Sigmoid colon (tissue), 7 donors: ENCODE results near the gene FBXL7. TPM values are rescaled to one million over a fixed set of nuclear protein-coding genes. Genes with fewer than 3 reads are reported as not detected.

Experiments used
- DNase-seq: peaks from one replicate; pipeline ENCODE4 v3.0.0-alpha.2; 2019
- H3K27ac ChIP-seq, 4 donors: fragments of 200-600 bp; sonication (generic); one replicate each; pipeline ENCODE4 v1.5.1; 2016 to 2019; ENCODE audit warnings: mild to moderate bottlenecking in 1 of 4
- H3K27me3 ChIP-seq, 3 donors: fragments of 200-600 bp; sonication (generic); one replicate each; pipeline ENCODE4 v1.5.1; 2019; ENCODE audit warnings: mild to moderate bottlenecking in 1 of 3
- H3K36me3 ChIP-seq, 4 donors: fragments of 200-600 bp; sonication (generic); one replicate each; pipeline ENCODE4 v1.5.1; 2016 to 2019
- H3K4me1 ChIP-seq, 4 donors: fragments of 200-600 bp; sonication (generic); one replicate each; pipeline ENCODE4 v1.5.1; 2017 to 2019
- H3K4me3 ChIP-seq, 4 donors: fragments of 200-600 bp; sonication (generic); one replicate each; pipeline ENCODE4 v1.5.1; 2017 to 2019; ENCODE audit warnings: mild to moderate bottlenecking in 2 of 4, moderate library complexity in 1 of 4
- H3K9me3 ChIP-seq, 4 donors: fragments of 200-600 bp in 3 of 4; sonication (generic) in 3 of 4; one replicate each; pipeline versions ENCODE4 v1.5.1 to v1.6.1; 2013 to 2019
- CTCF ChIP-seq, 4 experiments: fragments of 450-650 bp in 3 of 4; fragments of 200-600 bp in 1 of 4; IDR thresholded peaks; one replicate each; pipeline ENCODE4 v1.5.1; 2016 to 2019; ENCODE audit warnings: antibody characterized with exemption in 4 of 4, mild to moderate bottlenecking in 3 of 4, moderate library complexity in 2 of 4
- EP300 ChIP-seq, 4 donors: sonication (generic); formaldehyde crosslinking; IDR thresholded peaks; one replicate each; pipeline ENCODE4 v1.6.1; 2017; ENCODE audit warnings: antibody characterized with exemption in 4 of 4
- POLR2A ChIP-seq, 2 donors: fragments of 450-650 bp; IDR thresholded peaks; one replicate each; pipeline ENCODE4 v1.6.1; 2016; ENCODE audit warnings: antibody characterized with exemption in 2 of 2, mild to moderate bottlenecking in 2 of 2, moderate library complexity in 2 of 2
- POLR2AphosphoS5 ChIP-seq, 4 donors: sonication (generic); formaldehyde crosslinking; IDR thresholded peaks; one replicate each; pipeline ENCODE4 v1.6.1; 2017; ENCODE audit warnings: antibody characterized with exemption in 4 of 4
- WGBS, 2 donors: extraction: QIAGEN DNeasy Blood & Tissue Kit; methylation state at CpG; one replicate each; pipeline ENCODE4 v1.1.7; 2013; 5-methylcytosine and 5-hydroxymethylcytosine counted together
- intact Hi-C: fragments of 100-400 bp; cut with DNase I; formaldehyde crosslinking; loops from one replicate; pipeline ENCODE4 v1.15.1; 2023
- polyA plus RNA-seq, 3 donors: library from polyadenylated mRNA; stranded (reverse); fragments of 200-250 nt; gene quantifications; one replicate each; pipeline ENCODE4 v1.2.3, GENCODE V29; 2013
- total RNA-seq, 4 donors: library from RNA; depleted of rRNA; stranded (reverse); fragments of >200 nt; gene quantifications; one replicate each; pipeline ENCODE4 v1.1.0, GENCODE V29; 2016
- donor health status: healthy with polysubstance abuse.
- donor health status: Bipolar disorder and iron deficiency.
- donor health status: healthy.

Gene FBXL7
- total and polyA plus RNA-seq, 7 donors = 0.92 to 44.3 (median 18.2) TPM

- no peaks in the 10 kb centered on the region for H3K27me3 ChIP-seq
- TF ChIP-seq CTCF (IDR thresholded peaks at IDR 0.05) = no peak
- TF ChIP-seq POLR2A (IDR thresholded peaks at IDR 0.05) = no peak
- TF ChIP-seq EP300 (IDR thresholded peaks at IDR 0.05) = no peak
- H3K4me1 ChIP-seq = peaks cover 0 to 14% (median 4%) of the 10 kb centered on the region in 4 donors
- 80 to 86% methylated on average over 4 of the region's 4 CpGs for WGBS, 2 donors
- no peak overlapping the region for H3K27ac ChIP-seq
- no peaks in the 10 kb centered on the region for H3K36me3 ChIP-seq
- intact Hi-C loops = no loop called here
- DNase-seq = no peak
- no peaks in the 10 kb centered on the region for H3K9me3 ChIP-seq
- H3K4me3 ChIP-seq = no peak overlapping the region
Observed at GRCh38 chr5:15544039-15544438, 44.1 kb downstream of the FBXL7 start.

GRCh38 chr5:15545082-15545481 lies 45.1 kb downstream of the FBXL7 start:
- Histone ChIP-seq H3K36me3 (no peaks in the 10 kb centered on the region), H3K27ac (no peak overlapping the region), H3K27me3 (no peaks in the 10 kb centered on the region), H3K4me1 (peaks cover 0 to 14% (median 5%) of the 10 kb centered on the region in 4 donors), H3K9me3 (no peaks in the 10 kb centered on the region), H3K4me3 (no peak overlapping the region)
- 84 to 91% methylated on average over 2 of the region's 2 CpGs for WGBS, 2 donors
- DNase-seq = no peak
- TF ChIP-seq POLR2AphosphoS5 (IDR thresholded peaks at IDR 0.05) (no peak), POLR2A (IDR thresholded peaks at IDR 0.05) (no peak), CTCF (IDR thresholded peaks at IDR 0.05) (no peak), EP300 (IDR thresholded peaks at IDR 0.05) (no peak)
- intact Hi-C loops = no loop called here

- intact Hi-C loops = no loop called here
- DNase-seq = no peak
Observed at GRCh38 chr5:15547261-15547839, 47.4 kb downstream of the FBXL7 start.

GRCh38 chr5:15549961-15550360 lies 50.0 kb downstream of the FBXL7 start:
- Histone ChIP-seq H3K27me3 (no peaks in the 10 kb centered on the region), H3K27ac (no peak overlapping the region), H3K9me3 (no peaks in the 10 kb centered on the region), H3K4me3 (no peak overlapping the region), H3K36me3 (no peaks in the 10 kb centered on the region), H3K4me1 (peaks cover 0 to 9% (median 0%) of the 10 kb centered on the region in 4 donors)
- DNase-seq = no peak
- TF ChIP-seq POLR2A (IDR thresholded peaks at IDR 0.05) (no peak), CTCF (IDR thresholded peaks at IDR 0.05) (no peak), EP300 (IDR thresholded peaks at IDR 0.05) (no peak), POLR2AphosphoS5 (IDR thresholded peaks at IDR 0.05) (no peak)
- intact Hi-C loops = no loop called here
- WGBS, 2 donors = 77 to 85% methylated on average over 1 of the region's 1 CpG

More at GRCh38 chr5:15547261-15547839, 47.4 kb downstream of the FBXL7 start:
- WGBS, 2 donors = 75 to 87% methylated on average over 4 of the region's 4 CpGs
- no peaks in the 10 kb centered on the region for H3K36me3 ChIP-seq
- no peak for TF ChIP-seq POLR2AphosphoS5 (IDR thresholded peaks at IDR 0.05)
- no peak for TF ChIP-seq POLR2A (IDR thresholded peaks at IDR 0.05)
- no peaks in the 10 kb centered on the region for H3K27me3 ChIP-seq
- no peak overlapping the region for H3K27ac ChIP-seq
- H3K9me3 ChIP-seq = no peaks in the 10 kb centered on the region
- H3K4me1 ChIP-seq = peaks cover 0 to 14% (median 8%) of the 10 kb centered on the region in 4 donors
- no peak overlapping the region for H3K4me3 ChIP-seq

- Histone ChIP-seq H3K27me3 (no peaks in the 10 kb centered on the region), H3K4me1 (peaks cover 0 to 9% (median 0%) of the 10 kb centered on the region in 4 donors), H3K9me3 (no peaks in the 10 kb centered on the region), H3K36me3 (no peaks in the 10 kb centered on the region), H3K27ac (no peak overlapping the region), H3K4me3 (no peak overlapping the region)
- TF ChIP-seq CTCF (IDR thresholded peaks at IDR 0.05) (no peak), EP300 (IDR thresholded peaks at IDR 0.05) (no peak), POLR2A (IDR thresholded peaks at IDR 0.05) (no peak), POLR2AphosphoS5 (IDR thresholded peaks at IDR 0.05) (no peak)
- WGBS, 2 donors = 55 to 69% methylated on average over 4 of the region's 4 CpGs
- DNase-seq = no peak
- intact Hi-C loops = no loop called here
Observed at GRCh38 chr5:15550502-15551112, 50.6 kb downstream of the FBXL7 start.
